Erythroblast (primary cell): Measurements from ENCODE around the gene R3HDM2.

Source experiments
- GATA1 ChIP-seq: IDR thresholded peaks from 2 replicates; pipeline ENCODE4 v1.6.1; 2011; ENCODE audit warnings: low read depth, mild to moderate bottlenecking, control low read depth, low read length, moderate library complexity
- POLR2A ChIP-seq: IDR thresholded peaks from 2 replicates; pipeline ENCODE4 v1.6.1; 2011; ENCODE audit warnings: mild to moderate bottlenecking, low read length

DNA sequence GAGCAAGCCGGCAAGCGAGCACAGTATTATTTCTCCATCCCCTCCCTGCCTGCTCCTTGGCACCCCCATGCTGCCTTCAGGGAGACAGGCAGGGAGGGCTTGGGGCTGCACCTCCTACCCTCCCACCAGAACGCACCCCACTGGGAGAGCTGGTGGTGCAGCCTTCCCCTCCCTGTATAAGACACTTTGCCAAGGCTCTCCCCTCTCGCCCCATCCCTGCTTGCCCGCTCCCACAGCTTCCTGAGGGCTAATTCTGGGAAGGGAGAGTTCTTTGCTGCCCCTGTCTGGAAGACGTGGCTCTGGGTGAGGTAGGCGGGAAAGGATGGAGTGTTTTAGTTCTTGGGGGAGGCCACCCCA lies 218.2 kb downstream of the R3HDM2 start:
- TF ChIP-seq POLR2A (no peak), GATA1 (no peak)
